Keratinocyte (primary cell): ENCODE results near the gene LATS2.

Experiments
- CTCF ChIP-seq, 3 experiments: IDR thresholded peaks in 1 of 3; conservative IDR thresholded peaks in 1 of 3; optimal IDR thresholded peaks in 1 of 3; 2 replicates in 2 of 3; 3 replicates in 1 of 3; pipeline versions ENCODE3 to v1.5.1; 2011; ENCODE audit warnings: low read length in 3 of 3, mild to moderate bottlenecking in 3 of 3, moderate library complexity in 2 of 3, control low read depth in 1 of 3, inconsistent platforms in 1 of 3; ENCODE audit not compliant: insufficient read depth in 2 of 3; ENCODE audit errors: extremely low read depth in 1 of 3
- EZH2 ChIP-seq: IDR thresholded peaks from one replicate; pipeline ENCODE4 v1.6.1; 2012; ENCODE audit warnings: inconsistent platforms, mild to moderate bottlenecking, low read length, moderate library complexity

GRCh38 chr13:20939662-20940061 is 121.7 kb downstream of the LATS2 start:
- TF ChIP-seq CTCF (optimal IDR thresholded peaks at IDR 0.05 in 1 of 3, IDR thresholded peaks at IDR 0.05 in 1 of 3, conservative IDR thresholded peaks at IDR 0.05 in 1 of 3; ENCODE audit: extremely low read depth in 1 of 3, insufficient read depth in 2 of 3, low read length in 3 of 3) (no peak), EZH2 (no peak)
